Tibial nerve (tissue), 4 donors: ENCODE results near the gene SUCLG2.

ENCODE experiments used
- CTCF ChIP-seq, 5 experiments: fragments of 200-600 bp in 3 of 5; fragments of 450-650 bp in 2 of 5; sonication (generic) in 3 of 5; IDR thresholded peaks; one replicate each; pipeline ENCODE4 v1.5.1; 2016 to 2019; ENCODE audit warnings: antibody characterized with exemption in 5 of 5, mild to moderate bottlenecking in 3 of 5, moderate library complexity in 2 of 5
- EP300 ChIP-seq, 2 donors: sonication (generic); formaldehyde crosslinking; IDR thresholded peaks; one replicate each; pipeline ENCODE4 v1.6.1; 2017; ENCODE audit warnings: antibody characterized with exemption in 2 of 2, mild to moderate bottlenecking in 1 of 2
- POLR2A ChIP-seq, 2 donors: fragments of 450-650 bp; IDR thresholded peaks; one replicate each; pipeline ENCODE4 v1.6.1; 2017; ENCODE audit warnings: antibody characterized with exemption in 2 of 2, mild to moderate bottlenecking in 2 of 2, moderate library complexity in 2 of 2

- no peak for TF ChIP-seq CTCF (IDR thresholded peaks at IDR 0.05)
- TF ChIP-seq POLR2A (IDR thresholded peaks at IDR 0.05): no peak
- TF ChIP-seq EP300 (IDR thresholded peaks at IDR 0.05): no peak
Observed at GRCh38 chr3:67617518-67617917, 36.9 kb downstream of the SUCLG2 start.
